A673 (cell line): ENCODE results near the gene RNF175. TPM values are rescaled to one million over a fixed set of nuclear protein-coding genes. Genes with fewer than 3 reads are reported as not detected.
"Not testable (repeated sequence)": the region's sequence is repeated elsewhere in the genome, so short reads cannot be mapped to it uniquely, and the experiment has no call there.

Experiments used
- BruUV-seq: library from RNA; stranded (reverse); fragments of 400-500 nt; replicated peaks from 2 replicates; lab custom pipeline; 2021; lab: Mats Ljungman, UMichigan
- CTCF ChIA-PET: fragments of 300-600 bp; sonication (Branson Sonifier 250); formaldehyde crosslinking; loops from one replicate; lab custom pipeline; 2022; ENCODE audit warnings: antibody characterized with exemption; lab: Charles Lee
- POLR2A ChIA-PET: fragments of 300-600 bp; sonication (Branson Sonifier 250); formaldehyde crosslinking; loops from one replicate; lab custom pipeline; 2022; ENCODE audit warnings: antibody characterized with exemption; ENCODE audit not compliant: low non-redundant PET; lab: Charles Lee
- DNase-seq: peaks from one replicate; pipeline ENCODE4 v3.0.0-alpha.2; 2015; ENCODE audit warnings: low spot score
- H3K27ac ChIP-seq: fragments of 200-600 bp; sonication (generic); 2 replicates; pipeline ENCODE4 v1.5.1; 2016; ENCODE audit warnings: mixed run types, low read depth, mild to moderate bottlenecking, mixed read lengths, antibody characterized with exemption, low read length; ENCODE audit not compliant: poor library complexity, severe bottlenecking
- H3K27me3 ChIP-seq: fragments of 200-600 bp; sonication (generic); replicated peaks from 2 replicates; pipeline ENCODE4 v1.6.1; 2017; ENCODE audit warnings: mixed run types, low read depth, mild to moderate bottlenecking, mixed read lengths, antibody characterized with exemption, low read length; ENCODE audit not compliant: insufficient read depth, poor library complexity
- H3K36me3 ChIP-seq: fragments of 200-600 bp; sonication (generic); 2 replicates; pipeline ENCODE4 v1.6.1; 2016; ENCODE audit warnings: mixed run types, mild to moderate bottlenecking, mixed read lengths, antibody characterized with exemption, low read length; ENCODE audit not compliant: insufficient read depth, poor library complexity, severe bottlenecking
- H3K4me1 ChIP-seq: fragments of 200-600 bp; sonication (generic); 2 replicates; pipeline ENCODE4 v1.6.1; 2017; ENCODE audit warnings: mixed run types, mild to moderate bottlenecking, mixed read lengths, antibody characterized with exemption, low read length; ENCODE audit not compliant: insufficient read depth, poor library complexity, severe bottlenecking
- H3K4me3 ChIP-seq: fragments of 200-600 bp; sonication (generic); 2 replicates; pipeline ENCODE4 v1.5.1; 2016; ENCODE audit warnings: low read depth, mixed run types, mild to moderate bottlenecking, mixed read lengths, low read length; ENCODE audit not compliant: poor library complexity, severe bottlenecking
- H3K9me3 ChIP-seq: fragments of 200-600 bp; sonication (generic); 2 replicates; pipeline ENCODE4 v1.6.1; 2016; ENCODE audit warnings: mixed run types, low read depth, mild to moderate bottlenecking, mixed read lengths, antibody characterized with exemption, low read length; ENCODE audit not compliant: poor library complexity, severe bottlenecking
- EZH2 ChIP-seq: fragments of 200-600 bp; sonication (generic); IDR thresholded peaks from 2 replicates; pipeline ENCODE4 v1.6.1; 2017; ENCODE audit warnings: borderline replicate concordance, low read depth, mild to moderate bottlenecking, mixed read lengths, antibody characterized with exemption, low read length; ENCODE audit not compliant: poor library complexity, severe bottlenecking
- intact Hi-C: fragments of 100-400 bp; cut with micrococcal nuclease; formaldehyde crosslinking; loops from one replicate; pipeline ENCODE4 v1.10.0; 2022; ENCODE audit not compliant: unreplicated experiment
- total RNA-seq: library from RNA; stranded (reverse); gene quantifications from 2 replicates; pipeline ENCODE4 v1.2.3, GENCODE V29; 2021
- TF ChIP-seq, protein P1 (sequence below): fragments of 300-800, 200-600 bp; sonication (generic); conservative IDR thresholded peaks from 2 replicates; pipeline ENCODE4 v1.5.1; 2017; ENCODE audit warnings: low read depth, mild to moderate bottlenecking, antibody characterized with exemption, low read length, moderate library complexity, mixed read lengths

The RNF175 gene
- total RNA-seq, 1 experiment from 2014 or later = 6.8 TPM

DNA sequence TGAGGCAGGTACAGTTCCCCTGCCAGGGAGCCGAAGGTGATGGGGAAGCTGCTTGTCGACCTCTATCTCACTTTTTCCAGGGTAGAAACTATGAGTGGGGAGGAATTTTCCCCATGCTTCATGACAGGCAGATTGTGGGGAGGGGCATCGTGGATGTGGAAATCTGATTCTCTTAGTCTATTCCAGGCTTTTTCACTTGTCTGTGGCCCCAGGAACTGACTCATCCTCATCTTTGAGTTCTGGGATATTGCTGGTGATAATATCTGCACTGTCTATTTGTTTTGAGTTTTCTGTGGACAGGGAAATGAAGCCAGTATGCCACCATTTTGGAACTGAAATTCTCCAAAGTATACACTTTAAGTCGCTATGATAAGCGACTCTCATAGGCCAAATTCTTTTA, 83.3 kb downstream of the RNF175 start:
- TF ChIP-seq, protein P1, sequence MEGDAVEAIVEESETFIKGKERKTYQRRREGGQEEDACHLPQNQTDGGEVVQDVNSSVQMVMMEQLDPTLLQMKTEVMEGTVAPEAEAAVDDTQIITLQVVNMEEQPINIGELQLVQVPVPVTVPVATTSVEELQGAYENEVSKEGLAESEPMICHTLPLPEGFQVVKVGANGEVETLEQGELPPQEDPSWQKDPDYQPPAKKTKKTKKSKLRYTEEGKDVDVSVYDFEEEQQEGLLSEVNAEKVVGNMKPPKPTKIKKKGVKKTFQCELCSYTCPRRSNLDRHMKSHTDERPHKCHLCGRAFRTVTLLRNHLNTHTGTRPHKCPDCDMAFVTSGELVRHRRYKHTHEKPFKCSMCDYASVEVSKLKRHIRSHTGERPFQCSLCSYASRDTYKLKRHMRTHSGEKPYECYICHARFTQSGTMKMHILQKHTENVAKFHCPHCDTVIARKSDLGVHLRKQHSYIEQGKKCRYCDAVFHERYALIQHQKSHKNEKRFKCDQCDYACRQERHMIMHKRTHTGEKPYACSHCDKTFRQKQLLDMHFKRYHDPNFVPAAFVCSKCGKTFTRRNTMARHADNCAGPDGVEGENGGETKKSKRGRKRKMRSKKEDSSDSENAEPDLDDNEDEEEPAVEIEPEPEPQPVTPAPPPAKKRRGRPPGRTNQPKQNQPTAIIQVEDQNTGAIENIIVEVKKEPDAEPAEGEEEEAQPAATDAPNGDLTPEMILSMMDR = no peak
- no peak for TF ChIP-seq EZH2
- H3K9me3 ChIP-seq = no peaks in the 10 kb centered on the region
- H3K27ac ChIP-seq = no peak overlapping the region
- intact Hi-C loops = no loop called here
- H3K27me3 ChIP-seq = no peaks in the 10 kb centered on the region
- CTCF ChIA-PET = no interaction called here
- BruUV-seq = no TSS peak
- H3K36me3 ChIP-seq = no peaks in the 10 kb centered on the region
- no peaks in the 10 kb centered on the region for H3K4me1 ChIP-seq
- no peak for DNase-seq
- no peak overlapping the region for H3K4me3 ChIP-seq
- POLR2A ChIA-PET = no interaction called here

DNA sequence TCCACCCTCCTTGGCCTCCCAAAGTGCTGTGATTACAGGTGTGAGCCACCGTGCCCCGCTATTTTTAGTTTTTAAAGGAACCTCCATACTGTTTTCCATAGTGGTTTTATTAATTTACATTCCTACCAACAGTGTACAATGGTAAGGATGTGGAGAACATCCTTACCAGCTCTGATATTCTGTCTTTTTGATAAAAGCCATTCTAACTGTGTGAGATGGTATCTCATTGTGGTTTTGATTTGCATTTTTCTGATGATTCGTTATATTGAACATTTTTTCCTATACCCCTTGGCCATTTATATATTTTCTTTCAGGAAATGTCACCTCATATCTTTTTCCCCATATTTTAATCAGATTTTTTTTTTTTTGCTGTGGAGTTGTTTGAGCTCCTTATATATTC, 90.0 kb downstream of the RNF175 start:
- Histone ChIP-seq H3K27me3 (no peaks in the 10 kb centered on the region), H3K9me3 (no peaks in the 10 kb centered on the region), H3K27ac (no peak overlapping the region), H3K36me3 (no peaks in the 10 kb centered on the region), H3K4me1 (no peaks in the 10 kb centered on the region), H3K4me3 (no peak overlapping the region)
- POLR2A ChIA-PET = no interaction called here
- intact Hi-C loops = no loop called here
- no TSS peak for BruUV-seq
- CTCF ChIA-PET = no interaction called here
- no peak for DNase-seq
- TF ChIP-seq, protein P1 = no peak
- TF ChIP-seq EZH2 = no peak

DNA sequence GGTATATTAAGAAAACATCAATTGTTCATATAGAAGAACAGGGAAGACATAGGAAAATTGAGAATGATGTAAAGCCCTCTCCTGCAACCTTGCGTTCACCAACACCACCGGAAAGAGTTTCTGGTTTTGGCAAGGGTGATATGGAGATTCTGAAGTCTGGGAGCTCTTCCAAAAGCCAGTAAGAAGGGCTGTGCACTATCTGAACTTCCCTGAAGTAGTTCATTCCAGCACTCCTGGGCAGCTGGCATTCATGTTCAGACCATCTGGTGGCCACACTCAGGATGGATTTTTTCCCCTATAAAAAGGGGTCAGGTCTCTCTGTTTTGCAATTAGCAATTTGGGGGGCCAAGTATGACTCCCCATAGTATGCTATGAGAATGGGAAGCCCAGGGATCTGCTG, 91.2 kb downstream of the RNF175 start:
- no peak for DNase-seq
- Histone ChIP-seq H3K4me1 (no peaks in the 10 kb centered on the region), H3K36me3 (no peaks in the 10 kb centered on the region), H3K9me3 (no peaks in the 10 kb centered on the region), H3K4me3 (no peak overlapping the region), H3K27me3 (no peaks in the 10 kb centered on the region), H3K27ac (no peak overlapping the region)
- ChIA-PET POLR2A (no interaction called here), CTCF (no interaction called here)
- TF ChIP-seq EZH2 = no peak
- TF ChIP-seq, protein P1 = no peak
- no TSS peak for BruUV-seq
- intact Hi-C loops = no loop called here

DNA sequence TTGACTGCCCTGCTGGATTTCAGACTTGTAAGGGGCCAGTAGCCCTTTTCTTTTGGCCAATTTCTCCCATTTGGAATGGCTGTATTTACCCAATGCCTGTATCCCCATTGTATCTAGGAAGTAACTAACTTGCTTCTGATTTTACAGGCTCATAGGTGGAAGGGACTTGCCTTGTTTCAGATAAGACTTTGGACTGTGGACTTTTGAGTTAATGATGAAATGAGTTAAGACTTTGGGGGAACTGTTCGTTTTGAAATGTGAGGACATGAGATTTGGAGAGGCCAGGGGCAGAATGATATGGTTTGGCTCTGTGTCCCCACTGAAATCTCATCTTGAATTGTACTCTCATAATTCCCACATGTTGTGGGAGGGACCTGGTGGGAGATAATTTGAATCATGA, 93.3 kb downstream of the RNF175 start:
- H3K4me1 ChIP-seq, POLR2A ChIA-PET, DNase-seq, H3K4me3 ChIP-seq, intact Hi-C loops, H3K27ac ChIP-seq, H3K9me3 ChIP-seq, BruUV-seq, H3K36me3 ChIP-seq, H3K27me3 ChIP-seq, CTCF ChIA-PET: not testable (repeated sequence)
